BLaER1 treated with 17β-estradiol and CSF1 and Interleukin-3, amounts not matched to agents 10 nM and 100 nM (cell line): ENCODE results near the gene PRKAR1B.

Experiments used
- H3K27ac ChIP-seq, 11 experiments: shearing (Covaris generic); formaldehyde crosslinking; 2 replicates each; pipeline ENCODE4 v1.8.1; 2022
- H3K27me3 ChIP-seq, 11 experiments: shearing (Covaris generic); formaldehyde crosslinking; 2 replicates each; pipeline ENCODE4 v1.8.1; 2022
- H3K36me3 ChIP-seq, 11 experiments: shearing (Covaris generic); formaldehyde crosslinking; 2 replicates each; pipeline ENCODE4 v1.8.1; 2022
- H3K4me1 ChIP-seq, 10 experiments: shearing (Covaris generic); formaldehyde crosslinking; 2 replicates each; pipeline ENCODE4 v1.8.1; 2022
- H3K4me2 ChIP-seq, 11 experiments: shearing (Covaris generic); formaldehyde crosslinking; 2 replicates each; pipeline ENCODE4 v1.8.1; 2022
- H3K4me3 ChIP-seq, 10 experiments: shearing (Covaris generic); formaldehyde crosslinking; 2 replicates each; pipeline ENCODE4 v1.8.1; 2022
- H3K9ac ChIP-seq, 11 experiments: shearing (Covaris generic); formaldehyde crosslinking; 2 replicates each; pipeline ENCODE4 v1.8.1; 2022
- H3K9me3 ChIP-seq, 11 experiments: shearing (Covaris generic); formaldehyde crosslinking; replicated peaks in 1 of 11; 2 replicates each; pipeline ENCODE4 v1.8.1; 2022
- H4K20me1 ChIP-seq, 11 experiments: shearing (Covaris generic); formaldehyde crosslinking; 2 replicates each; pipeline ENCODE4 v1.8.1; 2022
- Cebpa-rat ChIP-seq, 11 experiments: shearing (Covaris generic); IDR thresholded peaks; 2 replicates each; pipeline ENCODE4 v1.8.1; 2022

Gene PRKAR1B

GRCh38 chr7:540997-541396 is 186.1 kb downstream of the PRKAR1B start:
- peaks cover 0 to 36% (median 10%) of the 10 kb centered on the region in 11 experiments; a peak in 15 of 22 replicates for H3K27me3 ChIP-seq
- no peak overlapping the region for H3K4me3 ChIP-seq
- H3K9ac ChIP-seq, result peak overlapping the region in 8 of 11 experiments; percentile 6 to 64 (median 47); a peak in 11 of 22 replicates
- peaks cover 0 to 24% (median 11%) of the 10 kb centered on the region in 11 experiments; a peak in 11 of 22 replicates for H3K9me3 ChIP-seq
- peaks cover 35 to 73% (median 65%) of the 10 kb centered on the region in 10 experiments for H3K4me1 ChIP-seq
- H3K27ac ChIP-seq, result peak overlapping the region in 8 of 11 experiments; percentile 48 to 84 (median 68); a peak in 15 of 22 replicates
- no peaks in the 10 kb centered on the region for H3K36me3 ChIP-seq
- H3K4me2 ChIP-seq, result peak overlapping the region in 9 of 11 experiments; percentile 65 to 97 (median 84); a peak in 18 of 22 replicates
- peaks cover 0 to 12% (median 0%) of the 10 kb centered on the region in 11 experiments; a peak in 4 of 22 replicates for H4K20me1 ChIP-seq
- TF ChIP-seq Cebpa-rat (IDR thresholded peaks at IDR 0.05), result no peak

GRCh38 chr7:540579-540978 is 186.5 kb downstream of the PRKAR1B start:
- H3K4me3 ChIP-seq, result no peak overlapping the region
- H3K4me1 ChIP-seq, result peaks cover 35 to 75% (median 67%) of the 10 kb centered on the region in 10 experiments
- H4K20me1 ChIP-seq, result peaks cover 0 to 12% (median 0%) of the 10 kb centered on the region in 11 experiments; a peak in 4 of 22 replicates
- no peak for TF ChIP-seq Cebpa-rat (IDR thresholded peaks at IDR 0.05)
- H3K27ac ChIP-seq, result peak overlapping the region in 8 of 11 experiments; percentile 48 to 84 (median 68); a peak in 16 of 22 replicates
- H3K36me3 ChIP-seq, result no peaks in the 10 kb centered on the region
- H3K9me3 ChIP-seq, result peaks cover 0 to 21% (median 9%) of the 10 kb centered on the region in 11 experiments; a peak in 11 of 22 replicates
- H3K4me2 ChIP-seq, result peak overlapping the region in 10 of 11 experiments; percentile 48 to 97 (median 84); a peak in 18 of 22 replicates
- peaks cover 0 to 37% (median 10%) of the 10 kb centered on the region in 11 experiments; a peak in 15 of 22 replicates for H3K27me3 ChIP-seq
- H3K9ac ChIP-seq, result peak overlapping the region in 8 of 11 experiments; percentile 6 to 64 (median 49); a peak in 12 of 22 replicates

- no peaks in the 10 kb centered on the region for H3K36me3 ChIP-seq
- H4K20me1 ChIP-seq, result peaks cover 0 to 12% (median 0%) of the 10 kb centered on the region in 11 experiments; a peak in 4 of 22 replicates
- peak overlapping the region in 9 of 11 experiments; percentile 4 to 84 (median 64); a peak in 16 of 22 replicates for H3K27ac ChIP-seq
- no peak overlapping the region for H3K4me3 ChIP-seq
- H3K4me1 ChIP-seq, result peaks cover 35 to 75% (median 67%) of the 10 kb centered on the region in 10 experiments
- no peak for TF ChIP-seq Cebpa-rat (IDR thresholded peaks at IDR 0.05)
- H3K4me2 ChIP-seq, result peak overlapping the region in 10 of 11 experiments; percentile 48 to 97 (median 84); a peak in 20 of 22 replicates
- peak overlapping the region in 8 of 11 experiments; percentile 36 to 64 (median 49); a peak in 10 of 22 replicates for H3K9ac ChIP-seq
- peaks cover 0 to 37% (median 10%) of the 10 kb centered on the region in 11 experiments; a peak in 15 of 22 replicates for H3K27me3 ChIP-seq
- peaks cover 0 to 16% (median 5%) of the 10 kb centered on the region in 11 experiments; a peak in 9 of 22 replicates for H3K9me3 ChIP-seq
Measured at GRCh38 chr7:539731-540411, 187.2 kb downstream of the PRKAR1B start.

GRCh38 chr7:538764-539685 is 188.1 kb downstream of the PRKAR1B start:
- H3K4me1 ChIP-seq, result peaks cover 35 to 75% (median 67%) of the 10 kb centered on the region in 10 experiments
- H4K20me1 ChIP-seq, result peaks cover 0 to 12% (median 0%) of the 10 kb centered on the region in 11 experiments; a peak in 4 of 22 replicates
- H3K27ac ChIP-seq, result peak overlapping the region in 8 of 11 experiments; percentile 6 to 60 (median 27); a peak in 13 of 22 replicates
- peaks cover 0 to 37% (median 10%) of the 10 kb centered on the region in 11 experiments; a peak in 15 of 22 replicates for H3K27me3 ChIP-seq
- peak overlapping the region in 10 of 11 experiments; percentile 20 to 65 (median 52); a peak in 17 of 22 replicates for H3K9ac ChIP-seq
- H3K4me2 ChIP-seq, result peak overlapping the region; percentile 61 to 97 (median 84)
- no peaks in the 10 kb centered on the region for H3K36me3 ChIP-seq
- TF ChIP-seq Cebpa-rat (IDR thresholded peaks at IDR 0.05), result no peak
- peaks cover 0 to 16% (median 4%) of the 10 kb centered on the region in 11 experiments; a peak in 9 of 22 replicates for H3K9me3 ChIP-seq
- H3K4me3 ChIP-seq, result no peak overlapping the region; a peak in 1 of 20 replicates

- 0 out of 20 replicates have a peak overlapping the region, but pooled peaks of 1 of the 10 experiments have one; percentile 11 for H3K4me3 ChIP-seq
- no peak for TF ChIP-seq Cebpa-rat (IDR thresholded peaks at IDR 0.05)
- peak overlapping the region; percentile 61 to 97 (median 84); a peak in 21 of 22 replicates for H3K4me2 ChIP-seq
- H3K9ac ChIP-seq, result peak overlapping the region; percentile 6 to 65 (median 51); a peak in 12 of 22 replicates
- no peaks in the 10 kb centered on the region for H3K36me3 ChIP-seq
- peaks cover 0 to 16% (median 4%) of the 10 kb centered on the region in 11 experiments; a peak in 9 of 22 replicates for H3K9me3 ChIP-seq
- peaks cover 0 to 9% (median 0%) of the 10 kb centered on the region in 11 experiments; a peak in 5 of 22 replicates for H4K20me1 ChIP-seq
- peaks cover 30 to 68% (median 61%) of the 10 kb centered on the region in 10 experiments for H3K4me1 ChIP-seq
- H3K27me3 ChIP-seq, result peaks cover 0 to 37% (median 10%) of the 10 kb centered on the region in 11 experiments; a peak in 15 of 22 replicates
- peak overlapping the region in 5 of 11 experiments; percentile 5 to 60 (median 58); a peak in 10 of 22 replicates for H3K27ac ChIP-seq
Measured at GRCh38 chr7:537911-538634, 189.0 kb downstream of the PRKAR1B start.

GRCh38 chr7:536231-536630 is 190.8 kb downstream of the PRKAR1B start:
- Histone ChIP-seq H3K4me1 (peaks cover 17 to 57% (median 51%) of the 10 kb centered on the region in 10 experiments), H3K27me3 (peaks cover 0 to 43% (median 10%) of the 10 kb centered on the region in 11 experiments; a peak in 15 of 22 replicates), H3K4me3 (no peak overlapping the region), H3K4me2 (peak overlapping the region in 9 of 11 experiments; percentile 18 to 69 (median 49); a peak in 16 of 22 replicates), H3K9me3 (peaks cover 0 to 13% (median 0%) of the 10 kb centered on the region in 11 experiments; a peak in 6 of 22 replicates), H3K9ac (0 out of 22 replicates have a peak overlapping the region, but pooled peaks of 1 of the 11 experiments have one; percentile 29), H3K36me3 (no peaks in the 10 kb centered on the region), H4K20me1 (peaks cover 0 to 14% (median 0%) of the 10 kb centered on the region in 11 experiments; a peak in 5 of 22 replicates), H3K27ac (no peak overlapping the region)
- TF ChIP-seq Cebpa-rat (IDR thresholded peaks at IDR 0.05), result no peak

GRCh38 chr7:534959-535358 is 192.1 kb downstream of the PRKAR1B start:
- H3K9me3 ChIP-seq, result peaks cover 0 to 5% (median 0%) of the 10 kb centered on the region in 11 experiments; a peak in 2 of 22 replicates
- no peak overlapping the region for H3K4me3 ChIP-seq
- no peak overlapping the region for H3K9ac ChIP-seq
- no peak overlapping the region for H3K27ac ChIP-seq
- H3K4me2 ChIP-seq, result no peak overlapping the region
- H4K20me1 ChIP-seq, result peaks cover 0 to 14% (median 0%) of the 10 kb centered on the region in 11 experiments; a peak in 5 of 22 replicates
- no peaks in the 10 kb centered on the region for H3K36me3 ChIP-seq
- H3K27me3 ChIP-seq, result peaks cover 0 to 36% (median 10%) of the 10 kb centered on the region in 11 experiments; a peak in 15 of 22 replicates
- H3K4me1 ChIP-seq, result peaks cover 17 to 52% (median 40%) of the 10 kb centered on the region in 10 experiments
- TF ChIP-seq Cebpa-rat (IDR thresholded peaks at IDR 0.05), result no peak
